ENCODE results near the gene NRG4.

GRCh38 chr15:75985971-75986370 lies 26.3 kb downstream of the NRG4 start:
- TF ChIP-seq, protein P1, sequence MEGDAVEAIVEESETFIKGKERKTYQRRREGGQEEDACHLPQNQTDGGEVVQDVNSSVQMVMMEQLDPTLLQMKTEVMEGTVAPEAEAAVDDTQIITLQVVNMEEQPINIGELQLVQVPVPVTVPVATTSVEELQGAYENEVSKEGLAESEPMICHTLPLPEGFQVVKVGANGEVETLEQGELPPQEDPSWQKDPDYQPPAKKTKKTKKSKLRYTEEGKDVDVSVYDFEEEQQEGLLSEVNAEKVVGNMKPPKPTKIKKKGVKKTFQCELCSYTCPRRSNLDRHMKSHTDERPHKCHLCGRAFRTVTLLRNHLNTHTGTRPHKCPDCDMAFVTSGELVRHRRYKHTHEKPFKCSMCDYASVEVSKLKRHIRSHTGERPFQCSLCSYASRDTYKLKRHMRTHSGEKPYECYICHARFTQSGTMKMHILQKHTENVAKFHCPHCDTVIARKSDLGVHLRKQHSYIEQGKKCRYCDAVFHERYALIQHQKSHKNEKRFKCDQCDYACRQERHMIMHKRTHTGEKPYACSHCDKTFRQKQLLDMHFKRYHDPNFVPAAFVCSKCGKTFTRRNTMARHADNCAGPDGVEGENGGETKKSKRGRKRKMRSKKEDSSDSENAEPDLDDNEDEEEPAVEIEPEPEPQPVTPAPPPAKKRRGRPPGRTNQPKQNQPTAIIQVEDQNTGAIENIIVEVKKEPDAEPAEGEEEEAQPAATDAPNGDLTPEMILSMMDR (IDR thresholded peaks at IDR 0.05): no peak
- no peak for TF ChIP-seq POLR2A (IDR thresholded peaks at IDR 0.05)
- no peak for TF ChIP-seq POLR2AphosphoS5 (IDR thresholded peaks at IDR 0.05)
- no peak for TF ChIP-seq EP300 (IDR thresholded peaks at IDR 0.05)

Measured in gastroesophageal sphincter (tissue), 3 donors.